Amygdala (tissue), 56 donors: ENCODE data around the gene NUDT19.

Source experiments
- DNase-seq, 56 donors: peaks; one replicate each; lab custom pipeline; 2025; lab: John Stamatoyannopoulos, UW

The NUDT19 gene

DNA sequence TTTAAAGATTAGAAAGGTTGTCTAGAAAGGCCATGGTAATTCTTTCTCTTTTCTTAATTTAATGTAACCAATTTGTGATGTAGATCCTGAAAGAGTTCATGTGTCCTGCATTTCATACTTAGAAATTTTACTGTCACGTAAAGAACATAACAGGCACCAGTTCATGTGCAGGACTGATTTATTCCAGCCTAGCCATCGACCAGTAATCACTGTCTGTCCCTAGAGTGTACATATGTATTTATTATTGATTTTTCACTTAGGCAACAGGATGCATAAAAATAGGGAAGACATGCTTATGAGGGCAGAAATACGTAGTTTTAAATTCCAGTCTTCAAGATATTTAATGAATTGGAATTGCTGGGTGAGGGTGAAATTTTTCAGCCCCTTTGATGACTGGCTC lies 65.6 kb downstream of the NUDT19 start:
- no peak for DNase-seq
